PC-9 (cell line): ENCODE data around the gene NOX5. TPM values are rescaled to one million over a fixed set of nuclear protein-coding genes. Genes with fewer than 3 reads are reported as not detected.
"Not testable (repeated sequence)": the region's sequence is repeated elsewhere in the genome, so short reads cannot be mapped to it uniquely, and the experiment has no call there.

Experiments used
- BruUV-seq: library from RNA; stranded (reverse); fragments of 400-500 nt; replicated peaks from 2 replicates; lab custom pipeline; 2021; lab: Mats Ljungman, UMichigan
- CTCF ChIA-PET: fragments of 300-600 bp; sonication (Branson Sonifier 250); formaldehyde crosslinking; loops from one replicate; lab custom pipeline; 2022; ENCODE audit warnings: antibody characterized with exemption; lab: Charles Lee
- POLR2A ChIA-PET: fragments of 300-600 bp; sonication (Branson Sonifier 250); formaldehyde crosslinking; loops from one replicate; lab custom pipeline; 2022; ENCODE audit warnings: antibody characterized with exemption; ENCODE audit not compliant: unreplicated experiment; lab: Charles Lee
- DNase-seq, 2 experiments: peaks; one replicate each; pipeline versions ENCODE4 v3.0.0 to v3.0.0-alpha.2; 2015 to 2022; ENCODE audit warnings: mixed read lengths in 1 of 2
- H2AFZ ChIP-seq: fragments of 200-600 bp; sonication (generic); 2 replicates; pipeline ENCODE4 v1.8.1; 2017; ENCODE audit warnings: antibody characterized with exemption
- H3F3A ChIP-seq: fragments of 200-600 bp; sonication (generic); 2 replicates; pipeline ENCODE4 v1.8.1; 2017; ENCODE audit warnings: antibody characterized with exemption, mild to moderate bottlenecking, low read depth; ENCODE audit not compliant: insufficient read depth
- H3K27ac ChIP-seq: fragments of 200-600 bp; sonication (generic); 2 replicates; pipeline ENCODE4 v1.6.1; 2016; ENCODE audit warnings: mixed run types
- H3K27me3 ChIP-seq: fragments of 200-600 bp; sonication (generic); 2 replicates; pipeline ENCODE4 v1.6.1; 2016; ENCODE audit warnings: low read depth, mixed run types; ENCODE audit not compliant: insufficient read depth
- H3K36me3 ChIP-seq: fragments of 200-600 bp; sonication (generic); 2 replicates; pipeline ENCODE4 v1.6.1; 2016; ENCODE audit warnings: low read depth, mixed run types
- H3K4me1 ChIP-seq: fragments of 200-600 bp; sonication (generic); replicated peaks from 2 replicates; pipeline ENCODE4 v1.6.1; 2016; ENCODE audit warnings: mixed run types; ENCODE audit not compliant: insufficient read depth
- H3K4me2 ChIP-seq: fragments of 200-600 bp; sonication (generic); 2 replicates; pipeline ENCODE4 v1.6.1; 2017; ENCODE audit warnings: mixed run types
- H3K4me3 ChIP-seq: fragments of 200-600 bp; sonication (generic); 2 replicates; pipeline ENCODE4 v1.6.1; 2016; ENCODE audit warnings: mixed run types
- H3K79me2 ChIP-seq: fragments of 200-600 bp; sonication (generic); 2 replicates; pipeline ENCODE4 v1.6.1; 2017; ENCODE audit warnings: low read depth, mixed run types
- H3K9me2 ChIP-seq: fragments of 200-600 bp; sonication (generic); 2 replicates; pipeline ENCODE4 v1.8.1; 2017; ENCODE audit warnings: mild to moderate bottlenecking; ENCODE audit not compliant: insufficient read depth
- H3K9me3 ChIP-seq: fragments of 200-600 bp; sonication (generic); 2 replicates; pipeline ENCODE4 v1.8.1; 2016; ENCODE audit warnings: low read depth; ENCODE audit not compliant: insufficient read depth
- H4K20me1 ChIP-seq: fragments of 200-600 bp; sonication (generic); 2 replicates; pipeline ENCODE4 v1.8.1; 2017; ENCODE audit not compliant: insufficient read depth
- CTCF ChIP-seq: fragments of 200-600 bp; sonication (generic); conservative IDR thresholded peaks from 2 replicates; pipeline ENCODE4 v1.6.1; 2017; ENCODE audit warnings: mixed run types, antibody characterized with exemption, mild to moderate bottlenecking, moderate library complexity
- EZH2 ChIP-seq: fragments of 200-600 bp; sonication (generic); IDR thresholded peaks from 2 replicates; pipeline ENCODE4 v1.8.0; 2017; ENCODE audit warnings: antibody characterized with exemption, low read depth
- intact Hi-C: fragments of 100-400 bp; cut with micrococcal nuclease; formaldehyde crosslinking; loops from one replicate; pipeline ENCODE4 v1.10.0; 2022; ENCODE audit not compliant: unreplicated experiment
- total RNA-seq: library from RNA; stranded (reverse); gene quantifications from 2 replicates; pipeline ENCODE4 v1.2.3, GENCODE V29; 2021

Gene NOX5
- total RNA-seq, 1 experiment from 2014 or later = 1.5 TPM

DNA sequence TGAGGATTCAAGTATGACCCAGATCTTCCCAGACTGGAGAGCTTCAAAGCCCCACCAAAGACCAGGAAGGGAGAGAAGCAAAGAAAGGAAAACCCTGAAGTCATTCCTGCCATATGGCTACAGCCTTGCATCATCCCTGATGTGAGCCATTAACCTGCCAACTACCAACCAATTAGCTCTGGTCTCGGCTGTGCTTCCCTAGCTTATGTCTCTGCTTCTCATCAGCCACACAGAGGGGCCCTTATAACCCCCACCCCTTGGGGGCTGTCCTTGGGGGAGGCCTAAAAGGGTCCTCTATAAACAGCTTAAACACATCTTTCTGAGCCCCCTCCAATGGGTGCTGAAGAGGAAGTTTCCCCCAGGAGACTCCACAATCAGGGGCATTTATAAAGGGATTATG lies 52.8 kb downstream of the NOX5 start:
- Histone ChIP-seq H3K4me2 (no peak overlapping the region), H3K27me3 (no peaks in the 10 kb centered on the region), H3K36me3 (no peaks in the 10 kb centered on the region), H3K79me2 (no peaks in the 10 kb centered on the region), H2AFZ (no peak overlapping the region), H3K9me2 (no peaks in the 10 kb centered on the region), H4K20me1 (no peaks in the 10 kb centered on the region), H3K4me3 (no peak overlapping the region), H3K9me3 (no peaks in the 10 kb centered on the region), H3K27ac (no peak overlapping the region), H3K4me1 (no peaks in the 10 kb centered on the region; the same call in 1 of the 2 replicates), H3F3A (no peaks in the 10 kb centered on the region)
- no peak for TF ChIP-seq EZH2
- no peak for TF ChIP-seq CTCF
- intact Hi-C loops = no loop called here
- ChIA-PET POLR2A (no interaction called here), CTCF (no interaction called here)
- no peak for DNase-seq
- no TSS peak for BruUV-seq

- H3F3A ChIP-seq = no peaks in the 10 kb centered on the region
- intact Hi-C loops = no loop called here
These were observed 53.7 kb downstream of the NOX5 start for GRCh38 chr15:69068157-69068556.

DNA sequence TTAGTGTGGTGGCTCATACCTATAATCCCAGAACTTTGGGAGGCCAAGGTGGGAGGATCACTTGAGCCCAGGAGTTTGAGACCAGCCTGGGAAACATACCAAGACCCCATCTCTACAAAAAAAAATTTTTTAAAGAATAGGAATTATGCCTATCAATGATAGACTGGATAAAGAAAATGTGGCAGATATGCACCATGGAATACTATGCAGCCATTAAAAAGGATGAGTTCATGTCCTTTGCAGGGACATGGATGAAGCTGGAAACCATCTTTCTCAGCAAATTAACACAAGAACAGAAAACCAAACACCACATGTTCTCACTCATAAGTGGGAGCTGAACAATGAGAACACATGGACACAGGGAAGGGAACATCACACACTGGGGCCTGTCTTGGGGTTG lies 54.8 kb downstream of the NOX5 start:
- H3K79me2 ChIP-seq, H3F3A ChIP-seq, H3K36me3 ChIP-seq, POLR2A ChIA-PET, H3K27me3 ChIP-seq, H4K20me1 ChIP-seq, BruUV-seq, intact Hi-C loops, H3K9me2 ChIP-seq, H3K27ac ChIP-seq, DNase-seq, H3K4me3 ChIP-seq, H2AFZ ChIP-seq, H3K4me1 ChIP-seq, H3K9me3 ChIP-seq, H3K4me2 ChIP-seq: not testable (repeated sequence)
- CTCF ChIA-PET = interaction anchor here (0.7 kb wide), 1 partner anchor 342 kb away, joined by 3 read pairs; no protein-coding TSS in a partner anchor

More at GRCh38 chr15:69068157-69068556, 53.7 kb downstream of the NOX5 start:
- no peaks in the 10 kb centered on the region for H3K27me3 ChIP-seq
- ChIA-PET CTCF (no interaction called here), POLR2A (no interaction called here)
- no peaks in the 10 kb centered on the region for H3K9me2 ChIP-seq
- TF ChIP-seq EZH2 (no peak), CTCF (no peak)
- no TSS peak for BruUV-seq
- no peaks in the 10 kb centered on the region for H4K20me1 ChIP-seq
- no peaks in the 10 kb centered on the region for H3K79me2 ChIP-seq
- no peaks in the 10 kb centered on the region for H3K36me3 ChIP-seq
- DNase-seq = no peak
- H2AFZ ChIP-seq = no peak overlapping the region
- H3K9me3 ChIP-seq = no peaks in the 10 kb centered on the region
- peaks cover under 1% of the 10 kb centered on the region for H3K4me1 ChIP-seq
- H3K4me2 ChIP-seq = no peak overlapping the region
- H3K4me3 ChIP-seq = no peak overlapping the region
- H3K27ac ChIP-seq = no peak overlapping the region

GRCh38 chr15:69069996-69070395 lies 55.5 kb downstream of the NOX5 start:
- no TSS peak for BruUV-seq
- CTCF ChIA-PET = interaction anchor here (0.6 kb wide), 1 partner anchor 63 kb away, joined by 4 read pairs; no protein-coding TSS in a partner anchor
- Histone ChIP-seq H3K4me3 (no peak overlapping the region), H3K4me1 (peaks cover 13% of the 10 kb centered on the region), H3K27me3 (no peaks in the 10 kb centered on the region), H3K4me2 (no peak overlapping the region), H3K9me2 (no peaks in the 10 kb centered on the region), H2AFZ (no peak overlapping the region), H3K79me2 (no peaks in the 10 kb centered on the region), H3K9me3 (no peaks in the 10 kb centered on the region), H3F3A (no peaks in the 10 kb centered on the region), H3K36me3 (no peaks in the 10 kb centered on the region), H3K27ac (no peak overlapping the region), H4K20me1 (no peaks in the 10 kb centered on the region)
- DNase-seq = no peak
- POLR2A ChIA-PET = no interaction called here
- intact Hi-C loops = no loop called here
- TF ChIP-seq EZH2 = no peak
- no peak for TF ChIP-seq CTCF
